ENCODE data around the gene FANCI.

DNA sequence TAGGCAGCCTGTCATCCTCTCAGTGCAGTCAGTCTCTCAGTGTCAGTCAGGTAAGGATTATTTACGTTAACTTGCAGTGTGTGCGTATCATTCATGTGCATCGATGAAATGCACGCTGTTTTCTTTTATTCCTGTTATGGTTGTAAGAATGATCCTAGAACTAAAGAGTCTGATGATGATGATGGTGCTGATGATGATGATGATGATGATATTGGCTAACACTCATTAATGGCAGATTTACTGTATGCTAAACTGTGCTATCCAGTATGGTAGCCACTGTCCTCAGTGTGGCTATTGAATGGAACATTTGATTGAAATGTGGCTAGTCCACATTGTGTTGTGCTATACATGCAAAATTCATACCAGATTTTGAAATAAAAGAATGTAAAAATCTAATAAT, 39.4 kb downstream of the FANCI start:
- TF ChIP-seq, protein P1, sequence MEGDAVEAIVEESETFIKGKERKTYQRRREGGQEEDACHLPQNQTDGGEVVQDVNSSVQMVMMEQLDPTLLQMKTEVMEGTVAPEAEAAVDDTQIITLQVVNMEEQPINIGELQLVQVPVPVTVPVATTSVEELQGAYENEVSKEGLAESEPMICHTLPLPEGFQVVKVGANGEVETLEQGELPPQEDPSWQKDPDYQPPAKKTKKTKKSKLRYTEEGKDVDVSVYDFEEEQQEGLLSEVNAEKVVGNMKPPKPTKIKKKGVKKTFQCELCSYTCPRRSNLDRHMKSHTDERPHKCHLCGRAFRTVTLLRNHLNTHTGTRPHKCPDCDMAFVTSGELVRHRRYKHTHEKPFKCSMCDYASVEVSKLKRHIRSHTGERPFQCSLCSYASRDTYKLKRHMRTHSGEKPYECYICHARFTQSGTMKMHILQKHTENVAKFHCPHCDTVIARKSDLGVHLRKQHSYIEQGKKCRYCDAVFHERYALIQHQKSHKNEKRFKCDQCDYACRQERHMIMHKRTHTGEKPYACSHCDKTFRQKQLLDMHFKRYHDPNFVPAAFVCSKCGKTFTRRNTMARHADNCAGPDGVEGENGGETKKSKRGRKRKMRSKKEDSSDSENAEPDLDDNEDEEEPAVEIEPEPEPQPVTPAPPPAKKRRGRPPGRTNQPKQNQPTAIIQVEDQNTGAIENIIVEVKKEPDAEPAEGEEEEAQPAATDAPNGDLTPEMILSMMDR (IDR thresholded peaks at IDR 0.05) = no peak
- no peak for TF ChIP-seq POLR2A (IDR thresholded peaks at IDR 0.05)
- no peak for TF ChIP-seq POLR2AphosphoS5 (IDR thresholded peaks at IDR 0.05)

Measured in sigmoid colon (tissue), 4 donors.